Gastrocnemius medialis (tissue), 4 donors: ENCODE data around the gene DMKN. TPM values are rescaled to one million over a fixed set of nuclear protein-coding genes. Genes with fewer than 3 reads are reported as not detected.

Experiments used
- ATAC-seq, 2 donors: fragments of 150-250 bp; one replicate each; pipeline ENCODE4 v1.9.1; 2016
- DNase-seq, 2 donors: peaks; one replicate each; pipeline ENCODE4 v3.0.0-alpha.2; 2019
- H3K27ac ChIP-seq, 4 donors: fragments of 200-600 bp; sonication (generic); 1 replicate in 1 of 4; 2 replicates in 3 of 4; pipeline ENCODE4 v1.5.1; 2016 to 2018; ENCODE audit warnings: mild to moderate bottlenecking in 2 of 4, moderate library complexity in 1 of 4
- H3K27me3 ChIP-seq, 3 donors: fragments of 200-600 bp; sonication (generic) in 2 of 3; 1 replicate in 1 of 3; 2 replicates in 2 of 3; pipeline versions ENCODE4 v1.5.1 to v1.6.0; 2016 to 2019; ENCODE audit warnings: mild to moderate bottlenecking in 1 of 3, moderate library complexity in 1 of 3
- H3K36me3 ChIP-seq, 2 donors: fragments of 200-600 bp; sonication (generic) in 1 of 2; one replicate each; pipeline ENCODE4 v1.5.1; 2017 to 2018
- H3K4me1 ChIP-seq, 2 donors: fragments of 200-600 bp; sonication (generic) in 1 of 2; one replicate each; pipeline ENCODE4 v1.5.1; 2016 to 2017; ENCODE audit warnings: mild to moderate bottlenecking in 2 of 2
- H3K4me3 ChIP-seq, 4 donors: fragments of 200-600 bp; sonication (generic) in 3 of 4; 1 replicate in 1 of 4; 2 replicates in 3 of 4; pipeline ENCODE4 v1.5.1; 2016 to 2019; ENCODE audit warnings: mild to moderate bottlenecking in 2 of 4
- H3K9me3 ChIP-seq, 3 donors: fragments of 200-600 bp; sonication (generic) in 2 of 3; 1 replicate in 1 of 3; 2 replicates in 2 of 3; pipeline ENCODE4 v1.5.1; 2016 to 2019
- POLR2A ChIP-seq, 2 donors: fragments of 450-650 bp; IDR thresholded peaks; one replicate each; pipeline ENCODE4 v1.6.1; 2017; ENCODE audit warnings: antibody characterized with exemption in 2 of 2, mild to moderate bottlenecking in 2 of 2, moderate library complexity in 2 of 2
- in situ Hi-C, 4 donors: fragments of 200-750 bp; cut with MboI; loops; one replicate each; pipeline versions ENCODE4 v1.15.0 to v1.8.0; 2017; ENCODE audit warnings: low sequenced_read_pairs in 4 of 4
- intact Hi-C: fragments of 100-400 bp; cut with DNase I; formaldehyde crosslinking; loops from one replicate; pipeline ENCODE4 v1.15.1; 2023; ENCODE audit warnings: low total_unique reads
- total RNA-seq, 4 donors: library from RNA; depleted of rRNA; stranded (reverse); fragments of >200 nt; gene quantifications; one replicate each; pipeline versions ENCODE4 v1.1.0 to v1.2.3, GENCODE V29; 2016
- TF ChIP-seq, protein P1 (sequence below), 5 experiments: fragments of 450-650 bp in 3 of 5; fragments of 200-600 bp in 2 of 5; sonication (generic) in 2 of 5; IDR thresholded peaks in 4 of 5; conservative IDR thresholded peaks in 1 of 5; 1 replicate in 4 of 5; 2 replicates in 1 of 5; pipeline ENCODE4 v1.5.1; 2016 to 2019; ENCODE audit warnings: antibody characterized with exemption in 5 of 5, mild to moderate bottlenecking in 3 of 5, moderate library complexity in 3 of 5

DMKN gene
- total RNA-seq, 4 donors from 2014 or later = 0.89 TPM; not detected in 3

DNA sequence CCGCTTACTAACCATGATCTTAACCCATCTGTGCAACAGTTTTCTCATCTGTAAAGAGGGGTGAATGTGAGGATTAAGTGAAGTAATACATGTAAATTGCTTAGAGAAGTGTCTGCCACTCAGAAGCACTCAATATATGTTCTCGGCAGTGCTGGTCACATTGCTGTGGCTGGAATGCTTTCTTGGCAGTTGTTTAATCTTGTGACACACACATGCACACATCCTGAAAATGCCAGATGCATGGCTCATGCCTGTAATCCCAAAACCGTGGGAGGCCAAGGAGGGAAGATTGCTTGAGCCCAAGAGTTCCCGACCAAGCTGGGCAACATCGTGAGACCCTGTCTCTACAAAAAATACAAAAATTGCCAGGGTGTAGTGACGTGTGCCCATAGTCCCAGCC is 4.9 kb upstream of the DMKN start:
- Histone ChIP-seq H3K27ac (no peak overlapping the region), H3K27me3 (peaks cover 7 to 10% (median 9%) of the 10 kb centered on the region in 3 donors), H3K4me1 (no peaks in the 10 kb centered on the region), H3K9me3 (no peaks in the 10 kb centered on the region), H3K4me3 (no peak overlapping the region), H3K36me3 (no peaks in the 10 kb centered on the region)
- intact Hi-C loops = no loop called here
- DNase-seq (no peak), ATAC-seq (no peak)
- in situ Hi-C loops = no loop called here
- TF ChIP-seq, protein P1, sequence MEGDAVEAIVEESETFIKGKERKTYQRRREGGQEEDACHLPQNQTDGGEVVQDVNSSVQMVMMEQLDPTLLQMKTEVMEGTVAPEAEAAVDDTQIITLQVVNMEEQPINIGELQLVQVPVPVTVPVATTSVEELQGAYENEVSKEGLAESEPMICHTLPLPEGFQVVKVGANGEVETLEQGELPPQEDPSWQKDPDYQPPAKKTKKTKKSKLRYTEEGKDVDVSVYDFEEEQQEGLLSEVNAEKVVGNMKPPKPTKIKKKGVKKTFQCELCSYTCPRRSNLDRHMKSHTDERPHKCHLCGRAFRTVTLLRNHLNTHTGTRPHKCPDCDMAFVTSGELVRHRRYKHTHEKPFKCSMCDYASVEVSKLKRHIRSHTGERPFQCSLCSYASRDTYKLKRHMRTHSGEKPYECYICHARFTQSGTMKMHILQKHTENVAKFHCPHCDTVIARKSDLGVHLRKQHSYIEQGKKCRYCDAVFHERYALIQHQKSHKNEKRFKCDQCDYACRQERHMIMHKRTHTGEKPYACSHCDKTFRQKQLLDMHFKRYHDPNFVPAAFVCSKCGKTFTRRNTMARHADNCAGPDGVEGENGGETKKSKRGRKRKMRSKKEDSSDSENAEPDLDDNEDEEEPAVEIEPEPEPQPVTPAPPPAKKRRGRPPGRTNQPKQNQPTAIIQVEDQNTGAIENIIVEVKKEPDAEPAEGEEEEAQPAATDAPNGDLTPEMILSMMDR (IDR thresholded peaks at IDR 0.05 in 4 of 5, conservative IDR thresholded peaks at IDR 0.05 in 1 of 5) = no peak
- no peak for TF ChIP-seq POLR2A (IDR thresholded peaks at IDR 0.05)

- Histone ChIP-seq H3K4me1 (no peaks in the 10 kb centered on the region), H3K36me3 (no peaks in the 10 kb centered on the region), H3K27ac (no peak overlapping the region), H3K9me3 (no peaks in the 10 kb centered on the region), H3K27me3 (peaks cover 7 to 10% (median 10%) of the 10 kb centered on the region in 3 donors), H3K4me3 (no peak overlapping the region)
- no peak for DNase-seq
- intact Hi-C loops (no loop called here), in situ Hi-C loops (no loop called here)
- no peak for ATAC-seq
- TF ChIP-seq, protein P1 (IDR thresholded peaks at IDR 0.05 in 4 of 5, conservative IDR thresholded peaks at IDR 0.05 in 1 of 5) = no peak
- TF ChIP-seq POLR2A (IDR thresholded peaks at IDR 0.05) = no peak
Measured at GRCh38 chr19:35517342-35517741, 3.9 kb upstream of the DMKN start.

DNA sequence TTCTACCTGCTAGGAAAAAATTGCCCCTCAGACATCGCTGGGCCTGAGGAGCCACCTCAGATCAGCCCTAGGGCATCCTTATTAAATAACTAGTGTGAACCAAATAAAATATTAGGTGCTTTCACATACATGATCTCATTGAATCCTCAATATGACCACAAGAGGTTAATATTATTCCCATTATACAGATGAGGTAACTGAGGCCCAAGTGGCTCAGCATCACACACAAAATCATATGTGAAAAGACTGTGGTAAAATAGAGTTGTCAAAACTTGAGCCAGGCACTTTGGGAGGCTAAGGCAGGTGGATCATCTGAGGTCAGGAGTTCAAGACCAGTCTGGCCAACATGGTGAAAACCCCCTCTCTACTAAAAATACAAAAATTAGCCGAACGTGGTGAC is 2.9 kb upstream of the DMKN start:
- DNase-seq (no peak), ATAC-seq (no peak)
- no peak for TF ChIP-seq POLR2A (IDR thresholded peaks at IDR 0.05)
- TF ChIP-seq, protein P1 (IDR thresholded peaks at IDR 0.05 in 4 of 5, conservative IDR thresholded peaks at IDR 0.05 in 1 of 5) = no peak
- Histone ChIP-seq H3K4me1 (no peaks in the 10 kb centered on the region), H3K4me3 (no peak overlapping the region), H3K36me3 (no peaks in the 10 kb centered on the region), H3K27ac (no peak overlapping the region), H3K9me3 (no peaks in the 10 kb centered on the region), H3K27me3 (peaks cover 7 to 18% (median 14%) of the 10 kb centered on the region in 3 donors)
- intact Hi-C loops (no loop called here), in situ Hi-C loops (no loop called here)

- H3K36me3 ChIP-seq = no peaks in the 10 kb centered on the region
- H3K9me3 ChIP-seq = no peaks in the 10 kb centered on the region
- H3K4me1 ChIP-seq = peaks cover 0 to 4% of the 10 kb centered on the region in 2 donors
- no peak overlapping the region for H3K27ac ChIP-seq
- no peak for TF ChIP-seq POLR2A (IDR thresholded peaks at IDR 0.05)
- TF ChIP-seq, protein P1 (IDR thresholded peaks at IDR 0.05 in 4 of 5, conservative IDR thresholded peaks at IDR 0.05 in 1 of 5) = no peak
- ATAC-seq = no peak
- peaks cover 26 to 38% (median 28%) of the 10 kb centered on the region in 3 donors for H3K27me3 ChIP-seq
- intact Hi-C loops = no loop called here
- in situ Hi-C loops = no loop called here
- DNase-seq = no peak
- H3K4me3 ChIP-seq = no peak overlapping the region
Measured at GRCh38 chr19:35514282-35514809, 897 bp upstream of the DMKN start.
